HG03469 (cell line): ENCODE results near the gene SPACA4.
"Not testable (repeated sequence)": the region's sequence is repeated elsewhere in the genome, so short reads cannot be mapped to it uniquely, and the experiment has no call there.

Source experiments
- ATAC-seq: cut with Tn5 transposase; IDR thresholded peaks from one replicate; pipeline ENCODE4 v1.9.1; 2021; ENCODE audit warnings: mild to moderate bottlenecking, moderate library complexity, moderate number of reproducible peaks; ENCODE audit not compliant: unreplicated experiment

Gene SPACA4

GRCh38 chr19:48606463-48607358 lies at the start of gene SPACA4:
TSS of gene SPACA4 (plus strand) at chr19:48606742. CDS start at chr19:48606979, 237 bp downstream.
- no peak for ATAC-seq

- ATAC-seq = no peak
These were observed 49.7 kb upstream of the SPACA4 start for GRCh38 chr19:48556825-48557224.

- ATAC-seq = no peak
These were observed 48.4 kb upstream of the SPACA4 start for GRCh38 chr19:48558018-48558684.

- ATAC-seq = no peak
These were observed 46.4 kb upstream of the SPACA4 start for GRCh38 chr19:48560095-48560530.

- no peak for ATAC-seq
These were observed 45.1 kb upstream of the SPACA4 start for GRCh38 chr19:48561412-48561811.

GRCh38 chr19:48565090-48565489 lies 41.5 kb upstream of the SPACA4 start:
- ATAC-seq = no peak

GRCh38 chr19:48568345-48568886 lies 38.1 kb upstream of the SPACA4 start:
- ATAC-seq = no peak

- ATAC-seq = no peak
These were observed 36.7 kb upstream of the SPACA4 start for GRCh38 chr19:48569814-48570213.

- no peak for ATAC-seq
These were observed 35.0 kb upstream of the SPACA4 start for GRCh38 chr19:48571378-48572162.

GRCh38 chr19:48573163-48573505 lies 33.4 kb upstream of the SPACA4 start:
- no peak for ATAC-seq

GRCh38 chr19:48575931-48576622 lies 30.5 kb upstream of the SPACA4 start:
- ATAC-seq = no peak

GRCh38 chr19:48577908-48578307 lies 28.6 kb upstream of the SPACA4 start:
- not testable (repeated sequence) for ATAC-seq

GRCh38 chr19:48578891-48579290 lies 27.7 kb upstream of the SPACA4 start:
- ATAC-seq = no peak

GRCh38 chr19:48582168-48582567 lies 24.4 kb upstream of the SPACA4 start:
- no peak for ATAC-seq

GRCh38 chr19:48587387-48587786 lies 19.2 kb upstream of the SPACA4 start:
- ATAC-seq = no peak

GRCh38 chr19:48588670-48589401 lies 17.7 kb upstream of the SPACA4 start:
- no peak for ATAC-seq

- ATAC-seq = no peak
These were observed 15.5 kb upstream of the SPACA4 start for GRCh38 chr19:48591021-48591420.

- no peak for ATAC-seq
These were observed 11.4 kb upstream of the SPACA4 start for GRCh38 chr19:48595171-48595570.

- ATAC-seq = no peak
These were observed 10.7 kb upstream of the SPACA4 start for GRCh38 chr19:48595833-48596232.

GRCh38 chr19:48596237-48596636 lies 10.3 kb upstream of the SPACA4 start:
- ATAC-seq = no peak
